Measurements from ENCODE around the gene TH.

TH gene

DNA sequence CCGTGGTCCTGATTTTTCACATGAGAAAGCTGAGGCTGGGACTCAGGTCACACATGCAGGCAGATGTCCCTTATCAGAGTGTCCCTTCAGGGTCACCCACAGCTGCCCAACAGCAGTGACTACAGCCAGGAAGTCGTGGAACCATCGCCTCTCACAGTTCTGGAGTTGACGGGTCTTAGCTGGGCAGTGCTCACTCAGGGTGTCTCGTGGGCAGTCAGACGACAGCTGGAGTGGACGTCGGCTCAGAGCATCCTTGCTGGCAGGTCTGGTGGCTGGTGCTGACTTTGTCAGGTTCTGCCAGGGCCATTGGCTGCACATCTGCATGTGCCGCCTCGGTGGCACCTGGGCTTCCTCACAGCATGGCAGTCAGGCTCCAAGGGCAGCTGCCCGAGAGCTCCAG, 35.6 kb upstream of the TH start:
- no peak for DNase-seq
- TF ChIP-seq, protein P1, sequence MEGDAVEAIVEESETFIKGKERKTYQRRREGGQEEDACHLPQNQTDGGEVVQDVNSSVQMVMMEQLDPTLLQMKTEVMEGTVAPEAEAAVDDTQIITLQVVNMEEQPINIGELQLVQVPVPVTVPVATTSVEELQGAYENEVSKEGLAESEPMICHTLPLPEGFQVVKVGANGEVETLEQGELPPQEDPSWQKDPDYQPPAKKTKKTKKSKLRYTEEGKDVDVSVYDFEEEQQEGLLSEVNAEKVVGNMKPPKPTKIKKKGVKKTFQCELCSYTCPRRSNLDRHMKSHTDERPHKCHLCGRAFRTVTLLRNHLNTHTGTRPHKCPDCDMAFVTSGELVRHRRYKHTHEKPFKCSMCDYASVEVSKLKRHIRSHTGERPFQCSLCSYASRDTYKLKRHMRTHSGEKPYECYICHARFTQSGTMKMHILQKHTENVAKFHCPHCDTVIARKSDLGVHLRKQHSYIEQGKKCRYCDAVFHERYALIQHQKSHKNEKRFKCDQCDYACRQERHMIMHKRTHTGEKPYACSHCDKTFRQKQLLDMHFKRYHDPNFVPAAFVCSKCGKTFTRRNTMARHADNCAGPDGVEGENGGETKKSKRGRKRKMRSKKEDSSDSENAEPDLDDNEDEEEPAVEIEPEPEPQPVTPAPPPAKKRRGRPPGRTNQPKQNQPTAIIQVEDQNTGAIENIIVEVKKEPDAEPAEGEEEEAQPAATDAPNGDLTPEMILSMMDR (IDR thresholded peaks at IDR 0.05; ENCODE audit: low read length), result no peak
- TF ChIP-seq EZH2phosphoT487 (IDR thresholded peaks at IDR 0.05; ENCODE audit: low read length), result no peak
- TF ChIP-seq EZH2 (optimal IDR thresholded peaks at IDR 0.05; ENCODE audit: low read depth, low read length), result no peak
- no peaks in the 10 kb centered on the region for H3K36me3 ChIP-seq (replicated peaks; ENCODE audit: insufficient read depth, low read length)
- no peaks in the 10 kb centered on the region for H3K4me1 ChIP-seq (ENCODE audit: low read length)
- no peaks in the 10 kb centered on the region for H3K9me2 ChIP-seq (replicated peaks; ENCODE audit: insufficient read depth, low read length)
- H3K9me3 ChIP-seq (replicated peaks; ENCODE audit: insufficient read depth, low read length), result no peaks in the 10 kb centered on the region
- H3K9ac ChIP-seq (ENCODE audit: low read length), result no peak overlapping the region
- H3K4me3 ChIP-seq (ENCODE audit: low read length), result no peak overlapping the region
- H3K27ac ChIP-seq (ENCODE audit: low read length), result no peak overlapping the region
- no peaks in the 10 kb centered on the region for H3F3A ChIP-seq (ENCODE audit: insufficient read depth, low read length)
- H3K27me3 ChIP-seq (replicated peaks; ENCODE audit: insufficient read depth, low read length), result peaks cover 87% of the 10 kb centered on the region
- no peak overlapping the region for H3K4me2 ChIP-seq (ENCODE audit: low read depth, low read length)
- no peak overlapping the region for H2AFZ ChIP-seq (ENCODE audit: low read length)
- no peaks in the 10 kb centered on the region for H3K79me2 ChIP-seq (ENCODE audit: low read length)
- H4K20me1 ChIP-seq (ENCODE audit: insufficient read depth, low read length), result no peaks in the 10 kb centered on the region

DNA sequence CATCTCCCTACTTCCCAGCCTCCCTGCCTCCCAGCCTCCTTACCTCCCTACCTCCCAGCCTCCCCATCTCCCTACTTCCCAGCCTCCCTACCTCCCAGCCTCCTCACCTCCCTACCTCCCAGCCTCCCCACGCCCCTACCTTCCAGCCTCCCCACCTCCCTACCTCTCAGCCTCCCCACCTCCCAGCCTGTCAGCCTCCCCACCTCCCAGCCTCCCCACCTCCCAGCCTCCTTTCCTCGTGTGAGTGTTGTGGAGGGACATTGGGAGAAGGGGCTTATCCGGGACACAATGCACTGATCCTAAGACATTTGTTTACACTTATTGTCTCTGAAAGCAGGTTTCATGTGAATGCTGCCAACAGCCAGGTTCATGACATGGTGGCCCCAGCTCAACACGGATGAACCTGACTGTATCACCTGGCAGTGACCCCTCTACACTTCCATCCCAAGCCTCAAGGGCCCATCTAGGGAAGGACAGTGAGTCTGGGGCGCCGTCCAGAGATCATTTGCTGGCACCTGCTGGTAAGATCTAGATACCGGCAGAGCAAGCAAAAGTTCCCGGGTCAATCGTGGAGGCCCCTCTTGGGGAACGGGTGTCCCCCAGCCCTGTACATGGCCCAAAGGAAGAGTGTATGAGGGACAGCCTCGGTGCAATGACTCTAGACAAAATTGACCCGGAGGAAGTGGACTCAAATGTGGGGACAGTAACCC, 34.5 kb upstream of the TH start:
- H3K79me2 ChIP-seq (ENCODE audit: low read length), result no peaks in the 10 kb centered on the region
- H3K9me2 ChIP-seq (replicated peaks; ENCODE audit: insufficient read depth, low read length), result no peaks in the 10 kb centered on the region
- TF ChIP-seq, protein P1 (IDR thresholded peaks at IDR 0.05; ENCODE audit: low read length), result no peak
- TF ChIP-seq EZH2 (optimal IDR thresholded peaks at IDR 0.05; ENCODE audit: low read depth, low read length), result no peak
- TF ChIP-seq EZH2phosphoT487 (IDR thresholded peaks at IDR 0.05; ENCODE audit: low read length), result no peak
- H3K27ac ChIP-seq (ENCODE audit: low read length), result no peak overlapping the region
- no peak for DNase-seq
- H3K36me3 ChIP-seq (replicated peaks; ENCODE audit: insufficient read depth, low read length), result no peaks in the 10 kb centered on the region
- no peak overlapping the region for H3K9ac ChIP-seq (ENCODE audit: low read length)
- H3K9me3 ChIP-seq (replicated peaks; ENCODE audit: insufficient read depth, low read length), result no peaks in the 10 kb centered on the region
- H2AFZ ChIP-seq (ENCODE audit: low read length), result no peak overlapping the region
- H3K27me3 ChIP-seq (replicated peaks; ENCODE audit: insufficient read depth, low read length), result peaks cover 88% of the 10 kb centered on the region
- H3K4me1 ChIP-seq (ENCODE audit: low read length), result no peaks in the 10 kb centered on the region
- no peak overlapping the region for H3K4me3 ChIP-seq (ENCODE audit: low read length)
- no peaks in the 10 kb centered on the region for H4K20me1 ChIP-seq (ENCODE audit: insufficient read depth, low read length)
- no peaks in the 10 kb centered on the region for H3F3A ChIP-seq (ENCODE audit: insufficient read depth, low read length)
- H3K4me2 ChIP-seq (ENCODE audit: low read depth, low read length), result no peak overlapping the region

DNA sequence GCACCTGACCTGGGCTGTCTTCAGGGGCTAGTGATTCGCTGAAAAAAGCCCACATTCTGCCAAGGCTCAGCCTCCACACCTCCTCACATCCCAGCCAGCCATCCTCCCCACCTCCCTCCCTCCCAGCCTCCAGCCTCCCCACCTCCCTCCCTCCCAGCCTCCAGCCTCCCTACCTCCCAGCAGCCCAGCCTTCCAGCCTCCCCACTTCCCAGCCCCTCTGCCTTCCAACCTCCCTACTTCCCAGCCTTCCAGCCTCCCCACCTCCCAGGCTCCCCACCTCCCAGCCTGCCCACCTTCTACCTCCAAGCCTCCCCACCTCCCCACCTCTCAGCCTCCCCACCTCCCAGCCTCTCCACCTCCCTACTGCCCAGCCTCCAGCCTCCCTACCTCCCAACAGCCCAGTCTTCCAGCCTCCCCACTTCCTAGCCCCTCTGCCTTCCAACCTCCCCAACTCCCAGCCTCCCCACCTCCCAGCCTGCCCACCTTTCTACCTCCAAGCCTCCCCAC, 33.7 kb upstream of the TH start:
- no peak overlapping the region for H3K27ac ChIP-seq (ENCODE audit: low read length)
- no peaks in the 10 kb centered on the region for H3K79me2 ChIP-seq (ENCODE audit: low read length)

More for the DNA sequence above, 33.7 kb upstream of the TH start:
- no peaks in the 10 kb centered on the region for H3K4me1 ChIP-seq (ENCODE audit: low read length)
- H3K27me3 ChIP-seq (replicated peaks; ENCODE audit: insufficient read depth, low read length), result peaks cover 87% of the 10 kb centered on the region
- no peaks in the 10 kb centered on the region for H3K36me3 ChIP-seq (replicated peaks; ENCODE audit: insufficient read depth, low read length)
- no peak overlapping the region for H3K4me2 ChIP-seq (ENCODE audit: low read depth, low read length)
- no peak overlapping the region for H3K9ac ChIP-seq (ENCODE audit: low read length)
- no peaks in the 10 kb centered on the region for H4K20me1 ChIP-seq (ENCODE audit: insufficient read depth, low read length)
- no peak overlapping the region for H3K4me3 ChIP-seq (ENCODE audit: low read length)
- H3K9me2 ChIP-seq (replicated peaks; ENCODE audit: insufficient read depth, low read length), result no peaks in the 10 kb centered on the region
- TF ChIP-seq EZH2 (optimal IDR thresholded peaks at IDR 0.05; ENCODE audit: low read depth, low read length) (no peak), EZH2phosphoT487 (IDR thresholded peaks at IDR 0.05; ENCODE audit: low read length) (no peak)
- TF ChIP-seq, protein P1 (IDR thresholded peaks at IDR 0.05; ENCODE audit: low read length), result no peak
- no peak overlapping the region for H2AFZ ChIP-seq (ENCODE audit: low read length)
- no peak for DNase-seq
- H3F3A ChIP-seq (ENCODE audit: insufficient read depth, low read length), result no peaks in the 10 kb centered on the region
- H3K9me3 ChIP-seq (replicated peaks; ENCODE audit: insufficient read depth, low read length), result no peaks in the 10 kb centered on the region

Data from MM.1S (cell line).